ENCODE measurements around the gene ABCC3.
A peak's percentile ranks its signal among the peaks of the same experiment; 100 is the strongest.

Gene ABCC3
- total RNA-seq: 0 to 0.21 (median 0) reads per million in 9 experiments

- Mint-ChIP-seq H3K9me3 (no peaks in the 10 kb centered on the region), H3K4me3 (peak within 1 kb of the TSS; percentile 6 to 26), H3K36me3 (ENCODE audit: insufficient read depth) (no peaks in the 10 kb centered on the region), H3K27ac (no peak within 1 kb of the TSS), H3K27me3 (peaks cover 79 to 93% of the 10 kb centered on the region in 2 donors), H3K4me1 (ENCODE audit: low read depth in 2 of 2) (peaks cover 7 to 10% of the 10 kb centered on the region in 2 donors)
- DNase-seq (no peak), ATAC-seq (replicated peaks) (peak; percentile 47)
Observed at GRCh38 chr17:50634224-50634914, at the start of gene ABCC3. Gene ABCC3, plus strand, starts transcription at chr17:50634881. Its CDS starts 56 bp downstream, at chr17:50634937.

DNA sequence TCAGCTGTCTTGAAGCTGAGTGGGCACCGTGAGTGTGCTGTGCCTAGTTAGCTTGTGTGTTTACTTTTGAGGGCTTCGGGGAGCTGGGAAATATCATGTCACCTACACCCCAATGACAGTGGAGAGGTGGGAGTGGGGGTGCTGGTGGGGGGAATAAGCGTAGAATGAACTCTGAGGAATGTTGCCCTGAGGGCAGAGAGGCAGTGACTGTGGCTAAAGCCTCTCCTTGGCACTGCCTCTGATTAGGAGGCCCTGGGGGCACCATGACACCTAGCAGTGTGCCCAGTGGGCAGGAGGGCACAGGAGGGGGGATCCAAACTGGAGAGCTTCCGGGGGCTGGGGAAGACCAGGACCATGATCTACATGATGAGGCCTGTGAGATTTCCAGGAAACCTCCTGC, 49.3 kb upstream of the ABCC3 start:
- DNase-seq (no peak), ATAC-seq (replicated peaks) (no peak)
- H3K9me3 Mint-ChIP-seq: no peaks in the 10 kb centered on the region
- H3K4me1 Mint-ChIP-seq (ENCODE audit: low read depth in 2 of 2): no peaks in the 10 kb centered on the region
- H3K27me3 Mint-ChIP-seq: peaks cover 42 to 81% of the 10 kb centered on the region in 2 donors
- H3K36me3 Mint-ChIP-seq (ENCODE audit: insufficient read depth): no peaks in the 10 kb centered on the region
- H3K27ac Mint-ChIP-seq: no peak overlapping the region
- no peak overlapping the region for H3K4me3 Mint-ChIP-seq

DNA sequence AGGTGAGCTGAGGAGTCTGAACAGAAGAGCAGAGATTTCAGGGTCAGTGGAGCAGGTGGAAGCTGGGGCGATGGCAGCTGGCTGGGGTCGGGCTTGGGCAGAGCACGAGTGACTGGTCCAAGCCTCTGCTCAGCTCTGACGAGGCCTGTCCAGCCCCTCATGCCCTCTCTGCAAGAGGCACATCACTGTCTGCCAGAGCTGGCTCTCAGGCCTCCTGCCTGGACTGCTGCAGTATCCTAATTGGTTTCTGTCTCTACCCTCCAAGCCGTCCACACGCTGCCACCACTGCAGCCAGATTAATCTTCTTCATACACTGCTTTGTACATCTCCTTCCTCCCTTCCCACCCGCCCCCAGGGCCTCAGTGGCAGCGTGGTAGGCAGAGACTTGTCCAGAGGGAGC, 48.8 kb upstream of the ABCC3 start:
- Mint-ChIP-seq H3K27ac (no peak overlapping the region), H3K4me1 (ENCODE audit: low read depth in 2 of 2) (no peaks in the 10 kb centered on the region), H3K27me3 (peaks cover 37 to 80% of the 10 kb centered on the region in 2 donors), H3K9me3 (no peaks in the 10 kb centered on the region), H3K4me3 (no peak overlapping the region), H3K36me3 (ENCODE audit: insufficient read depth) (no peaks in the 10 kb centered on the region)
- DNase-seq (no peak), ATAC-seq (replicated peaks) (no peak)

DNA sequence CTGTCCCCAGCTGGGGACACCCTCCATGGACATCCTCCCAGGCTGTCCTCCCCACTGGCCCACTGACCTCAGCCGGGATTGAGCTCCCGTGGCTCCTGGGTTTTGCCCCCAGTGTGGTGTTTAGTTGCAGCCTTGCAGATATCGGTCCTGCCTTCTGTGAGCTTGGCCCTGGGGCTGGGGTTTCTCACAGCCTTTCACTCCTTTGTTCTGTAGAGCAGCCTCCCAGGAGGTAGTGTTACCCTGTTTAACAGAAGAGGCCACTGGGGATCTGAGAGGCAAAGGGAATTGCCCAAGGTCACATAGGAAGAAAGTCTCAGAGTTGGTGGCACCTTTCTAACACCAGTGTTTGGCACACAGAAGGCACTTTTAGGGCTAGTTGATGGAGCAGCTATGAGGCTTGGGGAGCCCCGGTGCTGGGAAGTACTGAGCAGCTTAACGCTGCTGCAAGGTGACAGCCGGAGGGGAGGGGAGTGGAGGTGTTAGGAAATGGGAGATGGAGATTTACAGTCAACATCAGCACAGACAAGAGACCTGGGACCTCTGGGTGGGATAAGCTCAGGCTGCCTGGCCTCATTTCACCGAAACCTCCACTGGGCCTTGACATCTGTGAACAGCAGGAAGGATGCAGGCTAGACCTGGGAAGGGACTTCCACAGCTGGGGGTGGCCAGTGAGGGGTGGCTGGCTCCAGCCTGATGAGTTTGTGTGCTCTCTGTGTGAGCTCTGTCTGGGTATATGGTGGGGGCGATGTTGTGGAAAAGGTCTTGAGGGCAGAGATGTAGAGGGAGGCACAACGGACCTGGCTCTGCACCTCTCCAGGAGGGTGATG, 48.0 kb upstream of the ABCC3 start:
- Mint-ChIP-seq H3K4me3 (no peak overlapping the region), H3K36me3 (ENCODE audit: insufficient read depth) (no peaks in the 10 kb centered on the region), H3K27me3 (peaks cover 30 to 78% of the 10 kb centered on the region in 2 donors), H3K4me1 (ENCODE audit: low read depth in 2 of 2) (no peaks in the 10 kb centered on the region), H3K9me3 (no peaks in the 10 kb centered on the region), H3K27ac (no peak overlapping the region)
- ATAC-seq (replicated peaks): no peak
- no peak for DNase-seq

DNA sequence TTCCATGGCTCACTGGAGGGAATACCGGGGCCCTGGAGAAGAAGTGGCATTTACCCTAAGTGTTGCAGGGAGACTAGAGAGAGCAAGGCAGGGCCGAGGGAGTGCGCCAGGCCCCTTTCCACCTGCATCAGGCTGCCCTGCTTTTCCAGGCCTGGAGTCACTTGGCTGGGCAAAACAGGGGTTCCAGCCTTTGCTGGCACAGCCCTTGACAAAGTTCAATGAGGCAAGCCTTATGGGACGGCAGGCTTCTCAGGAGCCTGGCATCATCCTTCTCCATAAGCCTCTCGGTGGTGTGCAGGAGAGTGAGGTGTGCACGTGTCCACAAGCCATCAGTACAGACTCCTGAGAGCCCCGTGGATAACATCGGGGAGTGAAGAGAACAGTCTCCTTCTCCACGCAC, 47.1 kb upstream of the ABCC3 start:
- H3K9me3 Mint-ChIP-seq: no peaks in the 10 kb centered on the region
- H3K27ac Mint-ChIP-seq: no peak overlapping the region
- DNase-seq (no peak), ATAC-seq (replicated peaks) (no peak)
- no peak overlapping the region for H3K4me3 Mint-ChIP-seq
- no peaks in the 10 kb centered on the region for H3K36me3 Mint-ChIP-seq (ENCODE audit: insufficient read depth)
- no peaks in the 10 kb centered on the region for H3K4me1 Mint-ChIP-seq (ENCODE audit: low read depth in 2 of 2)
- peaks cover 25 to 78% of the 10 kb centered on the region in 2 donors for H3K27me3 Mint-ChIP-seq

- no peaks in the 10 kb centered on the region for H3K4me1 Mint-ChIP-seq (ENCODE audit: low read depth in 2 of 2)
- H3K36me3 Mint-ChIP-seq (ENCODE audit: insufficient read depth): no peaks in the 10 kb centered on the region
- H3K27me3 Mint-ChIP-seq: peaks cover 15 to 77% of the 10 kb centered on the region in 2 donors
- H3K27ac Mint-ChIP-seq: peak overlapping the region in 1 of 2 donors; percentile 35
- ATAC-seq (replicated peaks) (no peak), DNase-seq (no peak)
- no peaks in the 10 kb centered on the region for H3K9me3 Mint-ChIP-seq
- no peak overlapping the region for H3K4me3 Mint-ChIP-seq
Observed at GRCh38 chr17:50588391-50589049, 46.2 kb upstream of the ABCC3 start.

DNA sequence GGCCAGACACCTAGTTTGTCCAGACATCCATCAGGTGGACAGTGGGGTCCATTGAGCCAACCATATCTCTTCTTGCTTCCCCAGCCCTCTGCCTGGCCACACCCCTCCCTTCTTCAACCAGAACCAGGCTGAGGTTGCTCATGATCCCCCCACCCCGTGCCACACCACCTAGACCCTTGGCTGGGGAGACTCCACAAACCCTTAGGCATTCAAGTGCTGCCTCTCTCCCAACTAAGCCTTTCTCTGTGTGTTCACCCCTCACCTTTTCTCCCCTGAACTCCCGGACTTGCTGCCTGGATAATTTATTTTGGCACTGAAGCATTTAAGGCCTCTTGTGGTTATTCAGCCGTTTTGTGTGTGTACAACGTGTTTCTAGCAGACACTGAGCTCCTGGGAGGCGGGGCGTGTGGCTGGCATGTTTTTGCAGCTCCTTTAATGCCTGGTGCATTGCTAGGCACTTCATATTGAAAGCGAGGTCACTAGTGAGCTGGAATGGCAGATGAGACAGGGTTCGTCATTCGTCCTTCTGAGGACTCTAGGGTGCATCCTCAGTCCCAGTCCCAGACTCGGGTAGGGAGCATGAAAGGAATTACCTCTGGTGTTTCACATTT, 45.5 kb upstream of the ABCC3 start:
- Mint-ChIP-seq H3K4me3 (no peak overlapping the region), H3K4me1 (ENCODE audit: low read depth in 2 of 2) (no peaks in the 10 kb centered on the region), H3K36me3 (ENCODE audit: insufficient read depth) (no peaks in the 10 kb centered on the region), H3K27ac (no peak overlapping the region), H3K9me3 (no peaks in the 10 kb centered on the region), H3K27me3 (peaks cover 10 to 73% of the 10 kb centered on the region in 2 donors)
- DNase-seq: no peak
- no peak for ATAC-seq (replicated peaks)

DNA sequence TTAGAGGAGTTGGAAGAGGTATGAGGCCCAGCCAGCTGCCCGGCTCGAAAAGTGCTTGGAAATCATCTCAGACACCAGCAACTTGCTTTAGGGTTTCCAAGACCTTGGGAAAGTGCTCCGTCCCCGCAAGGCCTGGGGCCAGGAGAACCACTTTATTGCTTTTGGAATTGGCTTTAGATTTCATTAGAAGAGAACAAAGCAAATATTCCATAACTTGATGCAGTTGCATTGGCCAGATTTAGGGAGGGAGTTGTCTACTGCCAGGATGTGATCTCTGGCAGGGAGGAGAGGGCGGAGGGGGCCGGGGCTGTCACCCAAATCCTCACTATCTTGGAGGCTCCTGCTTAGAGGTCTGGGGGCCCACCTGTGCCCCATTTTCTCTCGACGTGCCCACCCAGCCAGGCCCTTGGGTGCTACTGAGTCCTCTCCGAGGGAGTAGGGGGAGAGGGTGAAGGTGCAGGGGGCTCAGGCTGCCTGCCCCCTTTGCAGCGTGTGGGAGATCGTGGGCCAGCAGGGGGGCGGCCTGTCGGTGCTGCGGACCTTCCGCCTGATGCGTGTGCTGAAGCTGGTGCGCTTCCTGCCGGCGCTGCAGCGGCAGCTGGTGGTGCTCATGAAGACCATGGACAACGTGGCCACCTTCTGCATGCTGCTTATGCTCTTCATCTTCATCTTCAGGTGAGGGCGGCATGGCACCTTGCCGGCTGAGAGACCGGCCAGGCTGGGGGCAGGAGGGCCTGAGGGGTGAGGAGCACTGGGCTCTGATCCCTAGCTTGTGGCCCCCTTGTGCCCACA, 43.5 kb upstream of the ABCC3 start:
- Mint-ChIP-seq H3K4me3 (no peak overlapping the region), H3K9me3 (no peaks in the 10 kb centered on the region), H3K4me1 (ENCODE audit: low read depth in 2 of 2) (no peaks in the 10 kb centered on the region), H3K27ac (no peak overlapping the region), H3K36me3 (ENCODE audit: insufficient read depth) (no peaks in the 10 kb centered on the region), H3K27me3 (peaks cover 11 to 73% of the 10 kb centered on the region in 2 donors)
- ATAC-seq (replicated peaks): no peak
- DNase-seq: no peak

- no peaks in the 10 kb centered on the region for H3K9me3 Mint-ChIP-seq
- peaks cover 11 to 66% of the 10 kb centered on the region in 2 donors for H3K27me3 Mint-ChIP-seq
- no peaks in the 10 kb centered on the region for H3K36me3 Mint-ChIP-seq (ENCODE audit: insufficient read depth)
- peak overlapping the region in 1 of 2 donors; percentile 25 for H3K27ac Mint-ChIP-seq
- no peak overlapping the region for H3K4me3 Mint-ChIP-seq
- ATAC-seq (replicated peaks) (no peak), DNase-seq (no peak)
- no peaks in the 10 kb centered on the region for H3K4me1 Mint-ChIP-seq (ENCODE audit: low read depth in 2 of 2)
Observed at GRCh38 chr17:50593321-50593720, 41.4 kb upstream of the ABCC3 start.

GRCh38 chr17:50594128-50594823, 40.4 kb upstream of the ABCC3 start:
- no peak for DNase-seq
- no peaks in the 10 kb centered on the region for H3K36me3 Mint-ChIP-seq (ENCODE audit: insufficient read depth)
- H3K27ac Mint-ChIP-seq: no peak overlapping the region
- H3K4me1 Mint-ChIP-seq (ENCODE audit: low read depth in 2 of 2): no peaks in the 10 kb centered on the region
- no peak overlapping the region for H3K4me3 Mint-ChIP-seq
- H3K27me3 Mint-ChIP-seq: peaks cover 11 to 63% of the 10 kb centered on the region in 2 donors
- ATAC-seq (replicated peaks): no peak
- no peaks in the 10 kb centered on the region for H3K9me3 Mint-ChIP-seq

- Mint-ChIP-seq H3K36me3 (ENCODE audit: insufficient read depth) (no peaks in the 10 kb centered on the region), H3K27ac (no peak overlapping the region), H3K4me1 (ENCODE audit: low read depth in 2 of 2) (no peaks in the 10 kb centered on the region), H3K9me3 (no peaks in the 10 kb centered on the region), H3K27me3 (peaks cover 11 to 66% of the 10 kb centered on the region in 2 donors), H3K4me3 (no peak overlapping the region)
- DNase-seq (no peak), ATAC-seq (replicated peaks) (no peak)
Observed at GRCh38 chr17:50594892-50595291, 39.8 kb upstream of the ABCC3 start.

Data from effector memory CD8-positive, alpha-beta T cell (primary cell).